SK-N-SH (cell line): ENCODE data around the gene EXOC7. TPM values are rescaled to one million over a fixed set of nuclear protein-coding genes. Genes with fewer than 3 reads are reported as not detected.

Source experiments
- CTCF ChIA-PET: fragments of 300-600, 350-600 bp; formaldehyde crosslinking; extraction: SDS; loops from one replicate; lab custom pipeline; 2021; lab: Yijun Ruan, JAX
- POLR2A ChIA-PET: fragments of 350-600 bp; sonication (Branson Sonifier 250); formaldehyde crosslinking; extraction: SDS; loops from one replicate; lab custom pipeline; 2020; ENCODE audit warnings: antibody characterized with exemption, inconsistent platforms; lab: Yijun Ruan, JAX
- DNase-seq: peaks from one replicate; pipeline ENCODE4 v3.0.0; 2012
- H2AFZ ChIP-seq: fragments of 200-600 bp; sonication (generic); 2 replicates; pipeline ENCODE4 v1.8.1; 2016; ENCODE audit warnings: antibody characterized with exemption, mild to moderate bottlenecking, low read depth
- H3F3A ChIP-seq: fragments of 200-600 bp; sonication (generic); replicated peaks from 2 replicates; pipeline ENCODE3; 2016; ENCODE audit warnings: antibody characterized with exemption, mild to moderate bottlenecking; ENCODE audit not compliant: insufficient read depth
- H3K27ac ChIP-seq, 2 experiments: fragments of 200-500 bp in 1 of 2; fragments of 200-600 bp in 1 of 2; sonication (Bioruptor generic) in 1 of 2; sonication (generic), shearing (Covaris generic) in 1 of 2; 2 replicates each; pipeline versions ENCODE4 v1.5.1 to v1.6.1; 2014 to 2016; ENCODE audit warnings: low read depth in 2 of 2, inconsistent platforms in 1 of 2, low read length in 1 of 2, mild to moderate bottlenecking in 1 of 2, mixed read lengths in 1 of 2
- H3K27me3 ChIP-seq: fragments of 200-600 bp; sonication (generic), shearing (Covaris generic); 2 replicates; pipeline ENCODE4 v1.6.1; 2016; ENCODE audit warnings: mixed run types; ENCODE audit not compliant: insufficient read depth
- H3K36me3 ChIP-seq, 2 experiments: fragments of 200-500 bp in 1 of 2; fragments of 200-600 bp in 1 of 2; sonication (Bioruptor generic) in 1 of 2; sonication (generic) in 1 of 2; replicated peaks in 1 of 2; 2 replicates each; pipeline versions ENCODE3 to v1.5.1; 2014 to 2016; ENCODE audit warnings: low read length in 1 of 2, mild to moderate bottlenecking in 1 of 2; ENCODE audit not compliant: insufficient read depth in 2 of 2, control insufficient read depth in 1 of 2
- H3K4me1 ChIP-seq, 2 experiments: fragments of 200-500 bp in 1 of 2; fragments of 200-600 bp in 1 of 2; sonication (Bioruptor generic) in 1 of 2; sonication (generic), shearing (Covaris generic) in 1 of 2; 2 replicates each; pipeline versions ENCODE4 v1.5.1 to v1.6.1; 2014 to 2016; ENCODE audit warnings: low read depth in 1 of 2, low read length in 1 of 2, mixed run types in 1 of 2; ENCODE audit not compliant: insufficient read depth in 2 of 2, control insufficient read depth in 1 of 2
- H3K4me2 ChIP-seq: fragments of 200-600 bp; sonication (generic), shearing (Covaris generic); 2 replicates; pipeline ENCODE4 v1.6.1; 2017; ENCODE audit warnings: mixed run types
- H3K4me3 ChIP-seq, 2 experiments: fragments of 200-500 bp in 1 of 2; fragments of 200-600 bp in 1 of 2; sonication (Bioruptor generic) in 1 of 2; sonication (generic), shearing (Covaris generic) in 1 of 2; 2 replicates each; pipeline versions ENCODE4 v1.5.1 to v1.8.1; 2014 to 2016; ENCODE audit warnings: low read depth in 2 of 2, inconsistent platforms in 1 of 2, low read length in 1 of 2, mild to moderate bottlenecking in 1 of 2, mixed read lengths in 1 of 2, moderate library complexity in 1 of 2
- H3K79me2 ChIP-seq: fragments of 200-600 bp; sonication (generic); 2 replicates; pipeline ENCODE4 v1.8.1; 2017; ENCODE audit warnings: mild to moderate bottlenecking; ENCODE audit not compliant: insufficient read depth
- H3K9ac ChIP-seq: fragments of 200-600 bp; sonication (generic); 2 replicates; pipeline ENCODE4 v1.6.1; 2017; ENCODE audit warnings: mixed run types
- H3K9me2 ChIP-seq: fragments of 200-600 bp; sonication (generic); 2 replicates; pipeline ENCODE4 v1.6.1; 2017; ENCODE audit warnings: mixed run types
- H3K9me3 ChIP-seq: fragments of 200-600 bp; sonication (generic); 2 replicates; pipeline ENCODE4 v1.6.1; 2017; ENCODE audit warnings: mixed run types, mild to moderate bottlenecking, moderate library complexity
- H4K20me1 ChIP-seq: fragments of 200-600 bp; sonication (generic); 2 replicates; pipeline ENCODE4 v1.6.1; 2017; ENCODE audit warnings: mild to moderate bottlenecking, mixed run types; ENCODE audit not compliant: insufficient read depth
- CHD2 ChIP-seq: fragments of 150-350 bp; IDR thresholded peaks from 2 replicates; pipeline ENCODE4 v1.6.1; 2018; ENCODE audit warnings: low read length; ENCODE audit not compliant: partially characterized antibody
- ELF1 ChIP-seq: IDR thresholded peaks from 2 replicates; pipeline ENCODE4 v1.4.0; 2012
- EP300 ChIP-seq, 2 experiments: IDR thresholded peaks; 2 replicates each; pipeline versions ENCODE4 v1.4.0 to v1.6.1; 2012; ENCODE audit warnings: borderline replicate concordance in 1 of 2, low read depth in 1 of 2, low read length in 1 of 2
- EZH2phosphoT487 ChIP-seq: fragments of 200-600 bp; sonication (generic); IDR thresholded peaks from 2 replicates; pipeline ENCODE4 v1.6.1; 2017; ENCODE audit warnings: low read depth, mixed run types, mild to moderate bottlenecking, antibody characterized with exemption, moderate library complexity, borderline replicate concordance
- FOXM1 ChIP-seq: IDR thresholded peaks from 2 replicates; pipeline ENCODE4 v1.4.0; 2012; ENCODE audit warnings: low read depth, mild to moderate bottlenecking
- GABPA ChIP-seq: IDR thresholded peaks from 2 replicates; pipeline ENCODE4 v1.4.0; 2012; ENCODE audit warnings: low read depth, mild to moderate bottlenecking
- GATA2 ChIP-seq: sonication (generic); formaldehyde crosslinking; IDR thresholded peaks from 2 replicates; pipeline ENCODE4 v1.5.0; 2020; ENCODE audit warnings: mild to moderate bottlenecking, missing genetic modification reagents
- RFX5 ChIP-seq: IDR thresholded peaks from 2 replicates; pipeline ENCODE4 v1.6.1; 2012; ENCODE audit warnings: mild to moderate bottlenecking, improper control_type of control experiment, low read length
- RXRA ChIP-seq: IDR thresholded peaks from 2 replicates; pipeline ENCODE4 v1.4.0; 2012; ENCODE audit warnings: low read depth, mild to moderate bottlenecking, borderline replicate concordance
- SMC3 ChIP-seq: IDR thresholded peaks from 2 replicates; pipeline ENCODE4 v1.6.1; 2012; ENCODE audit warnings: low read depth, low read length, improper control_type of control experiment
- TCF12 ChIP-seq: IDR thresholded peaks from 2 replicates; pipeline ENCODE4 v1.4.0; 2012
- YY1 ChIP-seq: IDR thresholded peaks from 2 replicates; pipeline ENCODE4 v1.4.0; 2012; ENCODE audit warnings: low read depth, mild to moderate bottlenecking
- WGBS: methylation state at CpG from one replicate; pipeline ENCODE4 v1.1.6; 2017; ENCODE audit warnings: low lambda C conversion rate; 5-methylcytosine and 5-hydroxymethylcytosine counted together
- polyA plus RNA-seq, 3 experiments: library from polyadenylated mRNA; depleted of rRNA; stranded (reverse); fragments of >200 nt; gene quantifications; 2 replicates each; pipeline ENCODE4 v1.2.3, GENCODE V29; 2012
- TF ChIP-seq, protein P1 (sequence below): fragments of 200-600 bp; sonication (generic); IDR thresholded peaks from 2 replicates; pipeline ENCODE4 v1.6.1; 2017; ENCODE audit warnings: antibody characterized with exemption, mild to moderate bottlenecking, moderate library complexity
- TF ChIP-seq, protein P2 (sequence below): fragments of 150-350 bp; IDR thresholded peaks from 2 replicates; pipeline ENCODE4 v1.6.1; 2017; ENCODE audit warnings: antibody characterized with exemption, low read length, low read depth, borderline replicate concordance
- TF ChIP-seq, protein P3 (sequence below): IDR thresholded peaks from 2 replicates; pipeline ENCODE4 v1.4.0; 2012; ENCODE audit warnings: low read depth
- TF ChIP-seq, protein P4 (sequence below): IDR thresholded peaks from 2 replicates; pipeline ENCODE4; 2012
- TF ChIP-seq, protein P5 (sequence below): fragments of 150-350 bp; IDR thresholded peaks from 2 replicates; pipeline ENCODE4 v1.6.1; 2016; ENCODE audit warnings: mild to moderate bottlenecking, low read depth, low read length

EXOC7 gene
- polyA plus RNA-seq, 1 of the 3 experiments (the other 2 are of a cell fraction): 129 TPM

DNA sequence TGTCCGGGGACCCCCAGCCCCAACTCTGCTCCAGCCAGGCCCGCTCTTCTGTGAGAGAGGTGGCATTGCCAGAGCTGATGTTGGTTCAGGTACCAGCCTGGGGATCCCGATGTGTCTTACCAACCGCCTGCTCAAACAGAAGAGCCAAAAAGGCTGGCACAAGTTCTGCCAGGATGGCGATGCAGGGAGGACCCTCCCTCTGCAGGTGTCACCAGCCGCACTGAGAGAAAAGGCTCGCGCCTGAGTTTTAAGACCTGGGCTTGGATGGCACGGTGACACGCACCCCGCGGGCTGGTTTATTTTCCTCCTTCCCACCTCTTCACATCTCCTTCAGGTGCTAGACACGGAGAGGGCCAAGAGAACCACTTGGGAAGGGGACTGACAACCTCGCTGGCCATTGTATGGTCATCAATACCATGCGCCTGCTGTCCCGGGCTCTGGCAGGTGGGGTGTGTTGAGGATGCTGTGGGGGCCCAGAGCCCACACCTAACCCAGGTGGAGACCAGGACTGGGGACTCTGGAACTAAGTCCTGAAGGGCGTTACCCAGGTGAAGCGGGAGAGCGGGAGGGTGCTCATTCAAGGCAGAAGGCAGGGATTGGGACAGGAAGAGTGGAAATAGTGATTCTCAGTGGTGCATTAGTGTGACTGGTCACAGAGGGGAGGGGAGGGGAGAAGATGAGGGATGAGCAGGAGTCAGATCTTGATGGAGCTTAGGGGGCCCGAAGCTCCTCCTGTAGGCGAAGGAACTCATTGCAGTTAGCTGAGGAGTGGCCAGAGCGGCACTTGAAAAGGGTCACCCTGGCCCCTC lies 21.2 kb upstream of the EXOC7 start:
- ChIA-PET CTCF (interaction anchor here (1.0 to 18.8 kb wide), 9 partner anchors 21 to 273 kb away, joined by 3 to 332 read pairs (median 4); partner anchors contain the start of genes EXOC7 and FOXJ1), POLR2A (no interaction called here)
- H3F3A ChIP-seq: no peaks in the 10 kb centered on the region
- H3K9me3 ChIP-seq: no peaks in the 10 kb centered on the region
- no peaks in the 10 kb centered on the region for H3K27me3 ChIP-seq
- DNase-seq: peak; percentile 52
- H3K4me2 ChIP-seq: no peak overlapping the region
- H2AFZ ChIP-seq: no peak overlapping the region
- no peak overlapping the region for H3K4me3 ChIP-seq
- WGBS: 83% methylated on average over 21 of the region's 22 CpGs
- H3K36me3 ChIP-seq: no peaks in the 10 kb centered on the region
- no peaks in the 10 kb centered on the region for H3K79me2 ChIP-seq
- no peak overlapping the region for H3K9ac ChIP-seq
- H4K20me1 ChIP-seq: no peaks in the 10 kb centered on the region
- H3K9me2 ChIP-seq: no peaks in the 10 kb centered on the region
- H3K27ac ChIP-seq: no peak overlapping the region
- TF ChIP-seq CHD2 (no peak), EZH2phosphoT487 (no peak)
- TF ChIP-seq, protein P1, sequence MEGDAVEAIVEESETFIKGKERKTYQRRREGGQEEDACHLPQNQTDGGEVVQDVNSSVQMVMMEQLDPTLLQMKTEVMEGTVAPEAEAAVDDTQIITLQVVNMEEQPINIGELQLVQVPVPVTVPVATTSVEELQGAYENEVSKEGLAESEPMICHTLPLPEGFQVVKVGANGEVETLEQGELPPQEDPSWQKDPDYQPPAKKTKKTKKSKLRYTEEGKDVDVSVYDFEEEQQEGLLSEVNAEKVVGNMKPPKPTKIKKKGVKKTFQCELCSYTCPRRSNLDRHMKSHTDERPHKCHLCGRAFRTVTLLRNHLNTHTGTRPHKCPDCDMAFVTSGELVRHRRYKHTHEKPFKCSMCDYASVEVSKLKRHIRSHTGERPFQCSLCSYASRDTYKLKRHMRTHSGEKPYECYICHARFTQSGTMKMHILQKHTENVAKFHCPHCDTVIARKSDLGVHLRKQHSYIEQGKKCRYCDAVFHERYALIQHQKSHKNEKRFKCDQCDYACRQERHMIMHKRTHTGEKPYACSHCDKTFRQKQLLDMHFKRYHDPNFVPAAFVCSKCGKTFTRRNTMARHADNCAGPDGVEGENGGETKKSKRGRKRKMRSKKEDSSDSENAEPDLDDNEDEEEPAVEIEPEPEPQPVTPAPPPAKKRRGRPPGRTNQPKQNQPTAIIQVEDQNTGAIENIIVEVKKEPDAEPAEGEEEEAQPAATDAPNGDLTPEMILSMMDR: peak; percentile 48
- TF ChIP-seq, protein P2, sequence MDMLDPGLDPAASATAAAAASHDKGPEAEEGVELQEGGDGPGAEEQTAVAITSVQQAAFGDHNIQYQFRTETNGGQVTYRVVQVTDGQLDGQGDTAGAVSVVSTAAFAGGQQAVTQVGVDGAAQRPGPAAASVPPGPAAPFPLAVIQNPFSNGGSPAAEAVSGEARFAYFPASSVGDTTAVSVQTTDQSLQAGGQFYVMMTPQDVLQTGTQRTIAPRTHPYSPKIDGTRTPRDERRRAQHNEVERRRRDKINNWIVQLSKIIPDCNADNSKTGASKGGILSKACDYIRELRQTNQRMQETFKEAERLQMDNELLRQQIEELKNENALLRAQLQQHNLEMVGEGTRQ: no peak
- H3K4me1 ChIP-seq: no peaks in the 10 kb centered on the region; a peak in 1 of 4 replicates

DNA sequence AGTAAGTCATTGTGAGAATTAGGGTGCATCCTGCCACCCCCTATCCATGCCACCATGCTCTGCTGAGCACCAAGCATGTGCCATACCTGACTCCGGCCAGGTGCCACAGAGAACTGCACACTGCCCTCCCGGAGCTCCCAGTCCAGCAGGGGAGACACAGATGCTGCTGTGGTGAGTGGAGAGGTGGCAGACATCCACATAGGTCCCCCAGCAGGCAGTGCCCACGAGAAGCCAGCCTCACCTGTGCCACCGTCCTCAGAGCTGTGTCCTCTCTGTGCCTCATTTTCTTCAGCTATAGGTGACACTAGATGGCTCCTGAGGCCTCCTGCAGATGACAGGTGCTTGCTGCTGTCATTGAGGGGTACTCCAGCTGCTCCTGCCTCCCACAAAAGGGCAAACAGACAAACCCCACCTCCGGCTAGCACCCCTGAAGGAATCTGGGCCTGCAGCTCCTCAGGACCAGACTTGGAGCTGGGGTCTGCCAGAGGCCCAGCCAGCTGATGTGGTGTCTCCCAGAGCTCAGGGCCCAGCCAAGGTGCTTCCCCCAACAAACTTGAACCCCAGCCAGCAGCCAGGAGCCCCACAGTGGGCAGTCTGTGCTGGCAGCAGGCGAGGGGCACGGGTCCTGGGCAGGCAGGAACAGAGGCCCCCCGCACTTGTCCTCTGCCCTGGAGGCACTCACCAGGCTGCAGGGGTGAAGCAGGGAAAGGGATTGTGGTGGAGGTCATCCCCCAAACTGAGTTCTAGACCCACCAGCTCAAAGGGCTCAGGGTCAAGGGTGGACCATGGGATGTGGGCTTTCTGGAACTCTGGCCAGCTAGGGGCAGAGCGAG lies 20.4 kb upstream of the EXOC7 start:
- Histone ChIP-seq H3K27ac (no peak overlapping the region), H3K4me3 (no peak overlapping the region), H3F3A (no peaks in the 10 kb centered on the region), H4K20me1 (no peaks in the 10 kb centered on the region), H2AFZ (no peak overlapping the region), H3K9me2 (no peaks in the 10 kb centered on the region), H3K4me1 (no peaks in the 10 kb centered on the region; a peak in 1 of 4 replicates), H3K79me2 (no peaks in the 10 kb centered on the region), H3K36me3 (no peaks in the 10 kb centered on the region), H3K9me3 (no peaks in the 10 kb centered on the region), H3K9ac (no peak overlapping the region), H3K27me3 (no peaks in the 10 kb centered on the region), H3K4me2 (no peak overlapping the region)
- WGBS: 66% methylated on average over 8 of the region's 9 CpGs
- ChIA-PET POLR2A (no interaction called here), CTCF (interaction anchor here (0.6 to 18.8 kb wide), 17 partner anchors 8 to 274 kb away, joined by 3 to 332 read pairs (median 3); partner anchors contain the start of genes FOXJ1 and MRPL38)
- DNase-seq: peak; percentile 24
- TF ChIP-seq SMC3 (no peak), FOXM1 (no peak), YY1 (no peak), RXRA (no peak), ELF1 (no peak), RFX5 (no peak), EP300 (IDR thresholded peaks at IDR 0.05; ENCODE audit: borderline replicate concordance in 1 of 2, low read depth in 1 of 2, low read length in 1 of 2) (no peak), TCF12 (no peak), GATA2 (CRISPR knock-in tag) (no peak), GABPA (no peak)
- TF ChIP-seq, protein P3, sequence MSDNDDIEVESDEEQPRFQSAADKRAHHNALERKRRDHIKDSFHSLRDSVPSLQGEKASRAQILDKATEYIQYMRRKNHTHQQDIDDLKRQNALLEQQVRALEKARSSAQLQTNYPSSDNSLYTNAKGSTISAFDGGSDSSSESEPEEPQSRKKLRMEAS: no peak
- TF ChIP-seq, protein P4, sequence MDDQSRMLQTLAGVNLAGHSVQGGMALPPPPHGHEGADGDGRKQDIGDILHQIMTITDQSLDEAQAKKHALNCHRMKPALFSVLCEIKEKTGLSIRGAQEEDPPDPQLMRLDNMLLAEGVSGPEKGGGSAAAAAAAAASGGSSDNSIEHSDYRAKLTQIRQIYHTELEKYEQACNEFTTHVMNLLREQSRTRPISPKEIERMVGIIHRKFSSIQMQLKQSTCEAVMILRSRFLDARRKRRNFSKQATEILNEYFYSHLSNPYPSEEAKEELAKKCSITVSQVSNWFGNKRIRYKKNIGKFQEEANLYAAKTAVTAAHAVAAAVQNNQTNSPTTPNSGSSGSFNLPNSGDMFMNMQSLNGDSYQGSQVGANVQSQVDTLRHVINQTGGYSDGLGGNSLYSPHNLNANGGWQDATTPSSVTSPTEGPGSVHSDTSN: no peak
- TF ChIP-seq, protein P5, sequence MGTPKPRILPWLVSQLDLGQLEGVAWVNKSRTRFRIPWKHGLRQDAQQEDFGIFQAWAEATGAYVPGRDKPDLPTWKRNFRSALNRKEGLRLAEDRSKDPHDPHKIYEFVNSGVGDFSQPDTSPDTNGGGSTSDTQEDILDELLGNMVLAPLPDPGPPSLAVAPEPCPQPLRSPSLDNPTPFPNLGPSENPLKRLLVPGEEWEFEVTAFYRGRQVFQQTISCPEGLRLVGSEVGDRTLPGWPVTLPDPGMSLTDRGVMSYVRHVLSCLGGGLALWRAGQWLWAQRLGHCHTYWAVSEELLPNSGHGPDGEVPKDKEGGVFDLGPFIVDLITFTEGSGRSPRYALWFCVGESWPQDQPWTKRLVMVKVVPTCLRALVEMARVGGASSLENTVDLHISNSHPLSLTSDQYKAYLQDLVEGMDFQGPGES: no peak
